ENCODE data around the gene BDKRB1.

Gene BDKRB1

GRCh38 chr14:96309133-96309895 is 53.3 kb downstream of the BDKRB1 start:
- TF ChIP-seq CTCF (IDR thresholded peaks at IDR 0.05; ENCODE audit: low read depth, low read length): no peak
- H3K4me3 ChIP-seq (replicated peaks in 1 of 2; ENCODE audit: low read depth in 2 of 2, low read length in 2 of 2): no peak overlapping the region
- DNase-seq (ENCODE audit: low read depth in 2 of 2): no peak

GRCh38 chr14:96309896-96310330 is 53.9 kb downstream of the BDKRB1 start:
- peak in 1 of 2 donors; percentile 4 for DNase-seq (ENCODE audit: low read depth in 2 of 2)
- H3K4me3 ChIP-seq (replicated peaks in 1 of 2; ENCODE audit: low read depth in 2 of 2, low read length in 2 of 2): no peak overlapping the region
- TF ChIP-seq CTCF (IDR thresholded peaks at IDR 0.05; ENCODE audit: low read depth, low read length): no peak

GRCh38 chr14:96310906-96311305 is 54.9 kb downstream of the BDKRB1 start:
- no peak for TF ChIP-seq CTCF (IDR thresholded peaks at IDR 0.05; ENCODE audit: low read depth, low read length)
- no peak overlapping the region for H3K4me3 ChIP-seq (replicated peaks in 1 of 2; ENCODE audit: low read depth in 2 of 2, low read length in 2 of 2)
- no peak for DNase-seq (ENCODE audit: low read depth in 2 of 2)

All from cardiac fibroblast (primary cell).